Ascending aorta (tissue), 2 donors: ENCODE data around the gene PCDH9. TPM values are rescaled to one million over a fixed set of nuclear protein-coding genes. Genes with fewer than 3 reads are reported as not detected.

Experiments
- DNase-seq, 2 donors: peaks; one replicate each; pipeline ENCODE4 v3.0.0-alpha.2; 2019; ENCODE audit warnings: low spot score in 2 of 2
- H3K27ac ChIP-seq, 2 donors: fragments of 200-600 bp; sonication (generic); one replicate each; pipeline ENCODE4 v1.5.1; 2016 to 2017; ENCODE audit warnings: mild to moderate bottlenecking in 1 of 2
- H3K27me3 ChIP-seq: fragments of 200-600 bp; sonication (generic); one replicate; pipeline ENCODE4 v1.5.1; 2017
- H3K36me3 ChIP-seq, 2 donors: fragments of 200-600 bp; sonication (generic); one replicate each; pipeline ENCODE4 v1.5.1; 2016
- H3K4me1 ChIP-seq, 2 donors: fragments of 200-600 bp; sonication (generic); one replicate each; pipeline ENCODE4 v1.5.1; 2016 to 2017; ENCODE audit warnings: mild to moderate bottlenecking in 1 of 2
- H3K4me3 ChIP-seq, 2 donors: fragments of 200-600 bp; sonication (generic); one replicate each; pipeline ENCODE4 v1.5.1; 2016 to 2017; ENCODE audit warnings: mild to moderate bottlenecking in 1 of 2
- H3K9me3 ChIP-seq, 2 donors: fragments of 200-600 bp; sonication (generic); one replicate each; pipeline ENCODE4 v1.5.1; 2016
- CTCF ChIP-seq, 3 experiments: fragments of 200-600 bp in 2 of 3; fragments of 450-650 bp in 1 of 3; sonication (generic) in 2 of 3; IDR thresholded peaks; one replicate each; pipeline ENCODE4 v1.5.1; 2016 to 2019; ENCODE audit warnings: antibody characterized with exemption in 3 of 3, mild to moderate bottlenecking in 1 of 3, moderate library complexity in 1 of 3
- intact Hi-C: fragments of 100-400 bp; cut with DNase I; formaldehyde crosslinking; loops from one replicate; pipeline ENCODE4 v1.15.1; 2023
- total RNA-seq: library from RNA; depleted of rRNA; stranded (reverse); fragments of >200 nt; gene quantifications from one replicate; pipeline ENCODE4 v1.1.0, GENCODE V29; 2016

PCDH9 gene
- total RNA-seq, 1 donor from 2014 or later: 3.6 TPM

- H3K27ac ChIP-seq: no peak overlapping the region
- no peak for DNase-seq
- no peaks in the 10 kb centered on the region for H3K36me3 ChIP-seq
- no peak for TF ChIP-seq CTCF (IDR thresholded peaks at IDR 0.05)
- no peaks in the 10 kb centered on the region for H3K27me3 ChIP-seq
- intact Hi-C loops: no loop called here
- H3K4me1 ChIP-seq: no peaks in the 10 kb centered on the region
- peaks cover 0 to 4% of the 10 kb centered on the region in 2 donors for H3K9me3 ChIP-seq
- H3K4me3 ChIP-seq: no peak overlapping the region
Measured at GRCh38 chr13:66424422-66424821, 805.7 kb downstream of the PCDH9 start.

GRCh38 chr13:66415444-66415843, 814.7 kb downstream of the PCDH9 start:
- Histone ChIP-seq H3K4me1 (no peaks in the 10 kb centered on the region), H3K36me3 (no peaks in the 10 kb centered on the region), H3K27me3 (no peaks in the 10 kb centered on the region), H3K9me3 (no peaks in the 10 kb centered on the region), H3K27ac (no peak overlapping the region), H3K4me3 (no peak overlapping the region)
- DNase-seq: no peak
- TF ChIP-seq CTCF (IDR thresholded peaks at IDR 0.05): no peak
- intact Hi-C loops: no loop called here

GRCh38 chr13:66414066-66414800, 815.9 kb downstream of the PCDH9 start:
- Histone ChIP-seq H3K9me3 (no peaks in the 10 kb centered on the region), H3K4me3 (no peak overlapping the region), H3K27ac (no peak overlapping the region), H3K4me1 (no peaks in the 10 kb centered on the region), H3K36me3 (no peaks in the 10 kb centered on the region), H3K27me3 (no peaks in the 10 kb centered on the region)
- no peak for TF ChIP-seq CTCF (IDR thresholded peaks at IDR 0.05)
- DNase-seq: no peak
- intact Hi-C loops: no loop called here

GRCh38 chr13:66410314-66410713, 819.8 kb downstream of the PCDH9 start:
- H3K27me3 ChIP-seq: no peaks in the 10 kb centered on the region
- intact Hi-C loops: no loop called here
- TF ChIP-seq CTCF (IDR thresholded peaks at IDR 0.05): no peak

GRCh38 chr13:66409542-66409941, 820.6 kb downstream of the PCDH9 start:
- no peaks in the 10 kb centered on the region for H3K36me3 ChIP-seq
- no peak for TF ChIP-seq CTCF (IDR thresholded peaks at IDR 0.05)
- H3K27me3 ChIP-seq: no peaks in the 10 kb centered on the region
- no peaks in the 10 kb centered on the region for H3K4me1 ChIP-seq
- intact Hi-C loops: no loop called here
- DNase-seq: no peak
- no peak overlapping the region for H3K27ac ChIP-seq
- no peaks in the 10 kb centered on the region for H3K9me3 ChIP-seq
- no peak overlapping the region for H3K4me3 ChIP-seq

More at GRCh38 chr13:66410314-66410713, 819.8 kb downstream of the PCDH9 start:
- no peak overlapping the region for H3K4me3 ChIP-seq
- DNase-seq: no peak
- no peaks in the 10 kb centered on the region for H3K4me1 ChIP-seq
- H3K27ac ChIP-seq: no peak overlapping the region
- H3K36me3 ChIP-seq: no peaks in the 10 kb centered on the region
- no peaks in the 10 kb centered on the region for H3K9me3 ChIP-seq
